Measurements from ENCODE around the gene LARP4B. TPM values are rescaled to one million over a fixed set of nuclear protein-coding genes. Genes with fewer than 3 reads are reported as not detected.

LARP4B gene
- total RNA-seq, 2 experiments from 2014 or later = 33.1 to 40.2 TPM

- peaks cover 17% of the 10 kb centered on the region for H3K27me3 Mint-ChIP-seq
These were observed 35.1 kb upstream of the LARP4B start for GRCh38 chr10:966466-967235.

DNA sequence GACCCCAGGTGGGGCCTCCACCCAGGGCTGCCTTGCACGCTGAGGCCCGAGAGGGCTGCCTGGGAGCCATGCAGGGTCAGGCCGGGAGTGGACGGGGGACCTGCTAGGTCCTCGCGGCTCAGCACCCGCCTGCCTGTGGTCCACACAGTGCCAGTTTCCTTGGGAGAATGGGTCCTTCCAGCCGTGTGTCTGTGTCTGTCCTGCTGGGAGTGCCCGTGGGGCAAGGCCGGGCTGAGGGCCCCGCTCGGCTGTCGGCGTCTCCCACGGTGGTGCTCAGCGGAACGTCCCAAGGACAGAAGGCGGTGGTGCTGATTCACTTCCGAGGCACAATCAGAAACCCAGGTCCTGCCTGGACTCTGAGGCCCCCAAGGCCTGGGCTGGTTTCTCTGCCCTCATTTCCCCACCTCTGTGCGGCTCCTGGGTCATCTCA is 33.5 kb upstream of the LARP4B start:
- Mint-ChIP-seq H3K9me3 (no peaks in the 10 kb centered on the region), H3K27me3 (peaks cover 12% of the 10 kb centered on the region), H3K4me3 (no peak overlapping the region), H3K27ac (no peak overlapping the region), H3K36me3 (ENCODE audit: low read depth) (no peaks in the 10 kb centered on the region), H3K4me1 (ENCODE audit: low read depth) (peaks cover 11% of the 10 kb centered on the region)
- no peak overlapping the region for H3K4me3 ChIP-seq (ENCODE audit: low read length)
- H3K36me3 ChIP-seq (ENCODE audit: insufficient read depth, low read length) = no peaks in the 10 kb centered on the region
- peaks cover 0 to 18% of the 10 kb centered on the region in 2 experiments for H3K9me3 ChIP-seq (ENCODE audit: control insufficient read depth in 1 of 2, insufficient read depth in 1 of 2, low read length in 2 of 2)
- CTCF ChIA-PET = no interaction called here
- no peak overlapping the region for H3K27ac ChIP-seq (ENCODE audit: low read depth in 1 of 2, low read length in 2 of 2)
- intact Hi-C loops (cut with DNase I, micrococcal nuclease) = no loop called here
- DNase-seq (no peak), ATAC-seq (ENCODE audit: poor library complexity) (no peak)
- POLR2A ChIA-PET = no interaction called here
- no peak for TF ChIP-seq CTCF (IDR thresholded peaks at IDR 0.05)
- H3K27me3 ChIP-seq (ENCODE audit: control insufficient read depth in 1 of 2, insufficient read depth in 2 of 2, low read length in 2 of 2) = no peaks in the 10 kb centered on the region
- peaks cover 10% of the 10 kb centered on the region for H3K4me1 ChIP-seq (ENCODE audit: insufficient read depth, low read length)

More at GRCh38 chr10:966466-967235, 35.1 kb upstream of the LARP4B start:
- H3K4me1 ChIP-seq (ENCODE audit: insufficient read depth, low read length) = peaks cover 10% of the 10 kb centered on the region
- POLR2A ChIA-PET = no interaction called here
- TF ChIP-seq CTCF (IDR thresholded peaks at IDR 0.05) = no peak
- no peak overlapping the region for H3K27ac ChIP-seq (ENCODE audit: low read depth in 1 of 2, low read length in 2 of 2)
- Mint-ChIP-seq H3K4me1 (ENCODE audit: low read depth) (peaks cover 11% of the 10 kb centered on the region), H3K4me3 (no peak overlapping the region), H3K36me3 (ENCODE audit: low read depth) (no peaks in the 10 kb centered on the region), H3K27ac (no peak overlapping the region), H3K9me3 (no peaks in the 10 kb centered on the region)
- H3K9me3 ChIP-seq (ENCODE audit: control insufficient read depth in 1 of 2, insufficient read depth in 1 of 2, low read length in 2 of 2) = peaks cover 0 to 18% of the 10 kb centered on the region in 2 experiments
- CTCF ChIA-PET = no interaction called here
- intact Hi-C loops (cut with DNase I, micrococcal nuclease) = no loop called here
- no peaks in the 10 kb centered on the region for H3K36me3 ChIP-seq (ENCODE audit: insufficient read depth, low read length)
- no peak for DNase-seq
- no peaks in the 10 kb centered on the region for H3K27me3 ChIP-seq (ENCODE audit: control insufficient read depth in 1 of 2, insufficient read depth in 2 of 2, low read length in 2 of 2)
- H3K4me3 ChIP-seq (ENCODE audit: low read length) = no peak overlapping the region
- ATAC-seq (ENCODE audit: poor library complexity) = no peak

- no peak overlapping the region for H3K4me3 Mint-ChIP-seq
- no peaks in the 10 kb centered on the region for H3K36me3 ChIP-seq (ENCODE audit: insufficient read depth, low read length)
- H3K4me1 ChIP-seq (ENCODE audit: insufficient read depth, low read length) = peaks cover 10% of the 10 kb centered on the region
- POLR2A ChIA-PET = no interaction called here
- no peaks in the 10 kb centered on the region for H3K36me3 Mint-ChIP-seq (ENCODE audit: low read depth)
- intact Hi-C loops (cut with DNase I, micrococcal nuclease) = no loop called here
- no peak overlapping the region for H3K27ac Mint-ChIP-seq
- ATAC-seq (ENCODE audit: poor library complexity) (no peak), DNase-seq (no peak)
- peaks cover 14% of the 10 kb centered on the region for H3K27me3 Mint-ChIP-seq
- H3K27me3 ChIP-seq (ENCODE audit: control insufficient read depth in 1 of 2, insufficient read depth in 2 of 2, low read length in 2 of 2) = no peaks in the 10 kb centered on the region
- H3K27ac ChIP-seq (ENCODE audit: low read depth in 1 of 2, low read length in 2 of 2) = no peak overlapping the region
- TF ChIP-seq CTCF (IDR thresholded peaks at IDR 0.05) = no peak
- peaks cover 0 to 18% of the 10 kb centered on the region in 2 experiments for H3K9me3 ChIP-seq (ENCODE audit: control insufficient read depth in 1 of 2, insufficient read depth in 1 of 2, low read length in 2 of 2)
- no peak overlapping the region for H3K4me3 ChIP-seq (ENCODE audit: low read length)
- no peaks in the 10 kb centered on the region for H3K9me3 Mint-ChIP-seq
- CTCF ChIA-PET = no interaction called here
- peaks cover 11% of the 10 kb centered on the region for H3K4me1 Mint-ChIP-seq (ENCODE audit: low read depth)
These were observed 32.9 kb upstream of the LARP4B start for GRCh38 chr10:964321-964987.

Data from CD4-positive, alpha-beta T cell (primary cell).